Measurements from ENCODE around the gene OR2A25.

DNA sequence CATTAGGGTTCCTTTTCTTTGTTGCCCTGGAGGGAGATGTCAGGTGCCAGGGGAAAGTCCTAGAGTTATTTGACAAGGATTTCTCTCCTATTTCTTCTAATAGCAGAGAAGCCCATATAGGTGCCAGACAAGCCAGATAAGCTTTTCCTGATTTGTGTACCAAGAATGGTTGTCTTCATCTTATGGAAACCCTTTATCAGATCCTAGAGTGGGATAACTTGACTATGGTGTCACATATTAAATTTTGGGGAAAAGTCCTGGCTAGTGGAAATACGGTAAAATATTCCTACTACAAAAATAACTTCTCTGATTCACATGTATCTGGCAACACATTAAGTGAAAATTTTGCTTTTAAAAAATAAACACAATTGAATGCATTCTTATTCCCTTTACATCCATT, 17.6 kb downstream of the OR2A25 start:
- TF ChIP-seq, protein P1, sequence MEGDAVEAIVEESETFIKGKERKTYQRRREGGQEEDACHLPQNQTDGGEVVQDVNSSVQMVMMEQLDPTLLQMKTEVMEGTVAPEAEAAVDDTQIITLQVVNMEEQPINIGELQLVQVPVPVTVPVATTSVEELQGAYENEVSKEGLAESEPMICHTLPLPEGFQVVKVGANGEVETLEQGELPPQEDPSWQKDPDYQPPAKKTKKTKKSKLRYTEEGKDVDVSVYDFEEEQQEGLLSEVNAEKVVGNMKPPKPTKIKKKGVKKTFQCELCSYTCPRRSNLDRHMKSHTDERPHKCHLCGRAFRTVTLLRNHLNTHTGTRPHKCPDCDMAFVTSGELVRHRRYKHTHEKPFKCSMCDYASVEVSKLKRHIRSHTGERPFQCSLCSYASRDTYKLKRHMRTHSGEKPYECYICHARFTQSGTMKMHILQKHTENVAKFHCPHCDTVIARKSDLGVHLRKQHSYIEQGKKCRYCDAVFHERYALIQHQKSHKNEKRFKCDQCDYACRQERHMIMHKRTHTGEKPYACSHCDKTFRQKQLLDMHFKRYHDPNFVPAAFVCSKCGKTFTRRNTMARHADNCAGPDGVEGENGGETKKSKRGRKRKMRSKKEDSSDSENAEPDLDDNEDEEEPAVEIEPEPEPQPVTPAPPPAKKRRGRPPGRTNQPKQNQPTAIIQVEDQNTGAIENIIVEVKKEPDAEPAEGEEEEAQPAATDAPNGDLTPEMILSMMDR (IDR thresholded peaks at IDR 0.05), result no peak
- TF ChIP-seq POLR2AphosphoS5 (IDR thresholded peaks at IDR 0.05) (no peak), POLR2A (IDR thresholded peaks at IDR 0.05) (no peak)
